ENCODE results near the gene SPRR2E.
"Not testable (repeated sequence)": the region's sequence is repeated elsewhere in the genome, so short reads cannot be mapped to it uniquely, and the experiment has no call there.

SPRR2E gene

DNA sequence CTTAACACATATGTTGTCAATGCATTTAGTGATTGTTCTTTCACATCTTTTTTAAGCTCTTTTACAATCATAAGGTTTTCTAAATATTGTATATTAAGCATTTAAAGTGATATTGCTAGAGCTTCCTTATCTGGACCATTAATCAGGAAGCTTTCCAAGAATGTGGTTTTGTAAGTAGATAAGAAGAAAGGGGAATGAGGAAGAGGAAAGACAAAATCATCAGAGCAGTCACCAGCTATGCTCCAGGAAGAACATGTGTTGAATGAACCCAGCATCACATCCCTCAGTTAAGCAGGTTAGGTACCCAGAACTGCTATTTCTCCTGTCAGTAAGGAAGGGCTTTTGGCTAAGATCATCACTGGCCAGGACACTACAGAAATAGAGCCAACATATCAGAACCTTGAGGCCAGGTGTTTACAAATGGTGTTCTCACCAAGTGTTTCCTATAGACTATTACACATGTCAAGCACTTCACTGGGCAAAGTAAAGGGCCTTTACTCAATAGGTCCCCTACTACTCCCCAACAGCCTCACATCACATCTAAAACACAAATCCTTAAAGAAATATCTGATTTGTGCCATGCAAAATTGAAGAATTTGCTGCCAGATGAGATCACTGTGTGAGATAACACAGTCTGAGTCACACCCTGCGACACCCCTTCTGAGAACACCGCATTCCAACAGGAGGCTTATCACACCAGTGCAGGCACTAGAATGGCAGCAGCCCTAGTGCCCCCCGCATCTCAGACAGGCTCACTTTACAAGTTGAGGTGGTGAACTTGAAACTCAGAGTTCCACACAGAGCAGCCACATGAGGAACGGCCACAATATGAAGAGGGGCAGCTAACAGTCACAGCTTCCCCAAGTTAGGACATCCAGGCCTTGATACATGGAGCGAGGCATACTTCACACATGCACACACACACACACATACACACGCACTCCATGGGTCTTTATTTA lies 35.2 kb downstream of the SPRR2E start:
- no peak for DNase-seq

DNA sequence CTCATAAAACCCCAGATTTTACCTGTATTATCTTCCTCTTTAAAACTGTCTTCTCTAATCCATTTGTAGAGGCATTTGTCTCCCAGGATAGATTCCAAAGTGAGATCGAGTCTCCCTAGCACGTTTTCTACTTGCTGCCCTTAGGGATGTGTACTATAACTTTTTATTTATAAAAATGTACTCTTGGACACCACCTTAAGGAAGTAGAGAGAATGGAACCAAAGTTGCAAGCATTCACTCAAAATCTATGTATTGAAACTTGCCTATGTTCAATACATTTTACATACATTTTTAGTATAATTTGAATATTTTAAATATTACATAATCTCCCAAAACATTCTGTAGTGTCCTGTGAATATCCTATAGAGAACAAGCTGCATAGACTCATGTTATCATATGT lies 36.2 kb downstream of the SPRR2E start:
- no peak for DNase-seq

DNA sequence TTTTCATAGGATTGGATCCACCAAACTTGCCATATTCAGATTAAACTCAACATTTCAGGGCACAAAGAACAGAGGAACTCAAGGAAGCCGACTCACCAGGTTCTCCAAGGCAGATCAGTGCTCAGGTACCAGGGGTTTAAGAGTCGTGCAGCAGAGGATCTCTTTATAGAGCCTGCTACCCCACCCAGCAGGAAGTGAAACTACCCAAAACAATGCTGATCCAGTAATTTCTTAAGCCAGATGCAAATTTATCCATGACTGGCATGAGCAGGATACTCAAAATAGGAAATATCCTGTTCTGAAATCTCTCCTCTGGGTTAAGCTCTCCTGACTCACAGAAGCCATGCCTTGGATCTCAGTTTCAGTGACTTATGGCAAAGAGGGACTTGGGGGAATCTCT lies 37.0 kb downstream of the SPRR2E start, which contains the start of gene SPRR2A:
Gene SPRR2A, minus strand, starts transcription at position 138 of the 400 bp plus-strand sequence. CDS start 777 bp downstream, outside the sequence.
- DNase-seq = no peak

DNA sequence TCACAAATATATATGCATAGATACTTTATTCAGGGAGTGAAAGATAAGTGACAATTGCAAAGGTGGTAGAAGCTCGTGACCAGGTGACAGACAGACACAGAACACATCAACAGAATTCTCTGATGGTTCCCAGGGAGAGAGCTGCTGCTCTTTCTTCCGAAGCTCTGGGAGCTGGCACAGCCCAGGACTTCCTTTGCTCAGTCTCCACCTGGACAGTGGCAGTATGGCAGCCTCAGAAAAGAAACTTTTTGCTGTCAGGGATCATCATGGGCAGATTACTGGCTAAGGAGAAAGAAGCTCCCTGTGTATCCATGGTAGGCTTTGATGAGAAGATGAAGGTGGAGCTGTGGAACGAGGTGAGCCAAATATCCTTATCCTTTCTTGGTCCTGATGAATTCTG lies 38.2 kb downstream of the SPRR2E start:
- not testable (repeated sequence) for DNase-seq

DNA sequence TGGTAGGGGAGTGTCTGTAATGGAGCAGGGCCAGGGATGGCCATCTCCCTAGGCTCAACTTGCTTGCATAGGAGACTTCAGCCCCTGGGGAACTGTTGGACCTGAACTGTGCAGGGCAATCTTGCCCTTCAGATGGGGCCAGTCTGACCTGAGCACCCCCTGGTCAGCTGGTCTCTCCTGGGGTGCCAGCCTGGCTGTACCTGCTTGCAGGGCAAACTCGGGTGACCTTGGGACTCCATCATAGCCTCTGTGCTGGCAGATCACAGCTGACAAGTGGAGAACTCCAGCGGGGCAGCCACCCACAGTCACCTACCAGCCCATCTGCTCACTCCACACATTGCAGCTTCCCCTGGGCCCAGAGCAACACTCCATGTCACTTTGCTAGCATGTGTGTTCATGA lies 45.1 kb downstream of the SPRR2E start:
- no peak for DNase-seq
